Stimulated activated CD8-positive, alpha-beta memory T cell treated with anti-CD3 and anti-CD28 coated beads, Interleukin-12 subunit alpha, Interleukin-12 subunit beta, amount 100 ng/mL, for 1 hour (primary cell): ENCODE measurements around the gene LDAH.
"Not testable (repeated sequence)": the region's sequence is repeated elsewhere in the genome, so short reads cannot be mapped to it uniquely, and the experiment has no call there.

Source experiments
- DNase-seq: peaks from one replicate; pipeline ENCODE4 v3.0.0-alpha.2; 2020; ENCODE audit warnings: low read depth

LDAH gene

GRCh38 chr2:20723543-20723942, 99.4 kb downstream of the LDAH start:
- no peak for DNase-seq

GRCh38 chr2:20722592-20723240, 100.2 kb downstream of the LDAH start:
- DNase-seq: no peak

GRCh38 chr2:20717641-20718040, 105.3 kb downstream of the LDAH start:
- DNase-seq: no peak

- not testable (repeated sequence) for DNase-seq
Measured at GRCh38 chr2:20716164-20716563, 106.7 kb downstream of the LDAH start.

- DNase-seq: not testable (repeated sequence)
Measured at GRCh38 chr2:20714412-20714811, 108.5 kb downstream of the LDAH start.

- DNase-seq: not testable (repeated sequence)
Measured at GRCh38 chr2:20713585-20713984, 109.3 kb downstream of the LDAH start.

- DNase-seq: not testable (repeated sequence)
Measured at GRCh38 chr2:20711641-20712040, 111.3 kb downstream of the LDAH start.

GRCh38 chr2:20707601-20708000, 115.3 kb downstream of the LDAH start:
- no peak for DNase-seq

- DNase-seq: no peak
Measured at GRCh38 chr2:20706786-20707185, 116.1 kb downstream of the LDAH start.

GRCh38 chr2:20706217-20706616, 116.7 kb downstream of the LDAH start:
- DNase-seq: no peak

GRCh38 chr2:20704886-20705285, 118.0 kb downstream of the LDAH start:
- no peak for DNase-seq

- DNase-seq: no peak
Measured at GRCh38 chr2:20702563-20702962, 120.3 kb downstream of the LDAH start.

- DNase-seq: no peak
Measured at GRCh38 chr2:20698916-20699613, 123.8 kb downstream of the LDAH start.

- DNase-seq: no peak
Measured at GRCh38 chr2:20697322-20697934, 125.5 kb downstream of the LDAH start.

GRCh38 chr2:20696366-20696765, 126.5 kb downstream of the LDAH start:
- no peak for DNase-seq

- DNase-seq: no peak
Measured at GRCh38 chr2:20693317-20693716, 129.6 kb downstream of the LDAH start.

- no peak for DNase-seq
Measured at GRCh38 chr2:20692081-20692480, 130.8 kb downstream of the LDAH start.

GRCh38 chr2:20691076-20691734, 131.7 kb downstream of the LDAH start:
- no peak for DNase-seq

GRCh38 chr2:20689428-20690264, 133.3 kb downstream of the LDAH start:
- no peak for DNase-seq

GRCh38 chr2:20687260-20687832, 135.6 kb downstream of the LDAH start:
- no peak for DNase-seq

GRCh38 chr2:20684581-20685063, 138.3 kb downstream of the LDAH start:
- no peak for DNase-seq
